Measurements from ENCODE around the gene TTLL8.

Gene TTLL8

GRCh38 chr22:50049299-50050195 lies 8.6 kb downstream of the TTLL8 start:
- no peak for TF ChIP-seq CTCF (IDR thresholded peaks at IDR 0.05; ENCODE audit: extremely low read depth, insufficient read depth, missing control alignments)
- DNase-seq (ENCODE audit: low spot score), result no peak
- in situ Hi-C loops (cut with MboI; ENCODE audit: low pct_unique_long_range_greater_than_20kb, low sequenced_read_pairs, unreplicated experiment), result loop anchor here (25.0 kb wide), 2 partner anchors 112 to 287 kb away; no protein-coding TSS in a partner anchor

- in situ Hi-C loops (cut with MboI; ENCODE audit: low pct_unique_long_range_greater_than_20kb, low sequenced_read_pairs, unreplicated experiment), result loop anchor here (25.0 kb wide), 2 partner anchors 112 to 287 kb away; no protein-coding TSS in a partner anchor
- DNase-seq (ENCODE audit: low spot score), result no peak
- TF ChIP-seq CTCF (IDR thresholded peaks at IDR 0.05; ENCODE audit: extremely low read depth, insufficient read depth, missing control alignments), result no peak
These were observed 9.3 kb downstream of the TTLL8 start for GRCh38 chr22:50048836-50049235.

GRCh38 chr22:50048061-50048765 lies 9.9 kb downstream of the TTLL8 start:
- in situ Hi-C loops (cut with MboI; ENCODE audit: low pct_unique_long_range_greater_than_20kb, low sequenced_read_pairs, unreplicated experiment), result loop anchor here (25.0 kb wide), 2 partner anchors 111 to 286 kb away; no protein-coding TSS in a partner anchor

GRCh38 chr22:50047346-50047745 lies 10.8 kb downstream of the TTLL8 start:
- DNase-seq (ENCODE audit: low spot score), result no peak
- in situ Hi-C loops (cut with MboI; ENCODE audit: low pct_unique_long_range_greater_than_20kb, low sequenced_read_pairs, unreplicated experiment), result loop anchor here (25.0 kb wide), 2 partner anchors 110 to 285 kb away; no protein-coding TSS in a partner anchor
- no peak for TF ChIP-seq CTCF (IDR thresholded peaks at IDR 0.05; ENCODE audit: extremely low read depth, insufficient read depth, missing control alignments)

More at GRCh38 chr22:50048061-50048765, 9.9 kb downstream of the TTLL8 start:
- no peak for DNase-seq (ENCODE audit: low spot score)
- TF ChIP-seq CTCF (IDR thresholded peaks at IDR 0.05; ENCODE audit: extremely low read depth, insufficient read depth, missing control alignments), result no peak

- no peak for TF ChIP-seq CTCF (IDR thresholded peaks at IDR 0.05; ENCODE audit: extremely low read depth, insufficient read depth, missing control alignments)
- DNase-seq (ENCODE audit: low spot score), result no peak
- in situ Hi-C loops (cut with MboI; ENCODE audit: low pct_unique_long_range_greater_than_20kb, low sequenced_read_pairs, unreplicated experiment), result loop anchor here (25.0 kb wide), 2 partner anchors 109 to 284 kb away; no protein-coding TSS in a partner anchor
These were observed 11.4 kb downstream of the TTLL8 start for GRCh38 chr22:50046481-50047245.

- no peak for TF ChIP-seq CTCF (IDR thresholded peaks at IDR 0.05; ENCODE audit: extremely low read depth, insufficient read depth, missing control alignments)
- in situ Hi-C loops (cut with MboI; ENCODE audit: low pct_unique_long_range_greater_than_20kb, low sequenced_read_pairs, unreplicated experiment), result loop anchor here (25.0 kb wide), 2 partner anchors 109 to 284 kb away; no protein-coding TSS in a partner anchor
- DNase-seq (ENCODE audit: low spot score), result no peak
These were observed 12.1 kb downstream of the TTLL8 start for GRCh38 chr22:50046019-50046415.
